Neural progenitor cell (in vitro differentiated cells): ENCODE results near the gene ATP6V0D1.

Experiments used
- CTCF ChIP-seq: fragments of 200-600 bp; sonication (generic); IDR thresholded peaks from 2 replicates; pipeline ENCODE4 v1.5.1; 2017; ENCODE audit warnings: antibody characterized with exemption, mild to moderate bottlenecking
- EZH2 ChIP-seq: fragments of 200-600 bp; sonication (generic); IDR thresholded peaks from 2 replicates; pipeline ENCODE4 v1.6.1; 2017; ENCODE audit warnings: antibody characterized with exemption, mild to moderate bottlenecking, moderate library complexity
- EZH2phosphoT487 ChIP-seq: fragments of 200-600 bp; sonication (generic); IDR thresholded peaks from 2 replicates; pipeline ENCODE4 v1.6.1; 2017; ENCODE audit warnings: antibody characterized with exemption

- no peak for TF ChIP-seq CTCF
- TF ChIP-seq EZH2 = no peak
- no peak for TF ChIP-seq EZH2phosphoT487
Measured at GRCh38 chr16:67395458-67396158, 85.3 kb downstream of the ATP6V0D1 start.
